Activated T-cell treated with anti-CD3 and anti-CD28 coated beads for 24 hours (primary cell): Measurements from ENCODE around the gene AARS2.
"Not testable (repeated sequence)": the region's sequence is repeated elsewhere in the genome, so short reads cannot be mapped to it uniquely, and the experiment has no call there.

Experiments used
- DNase-seq: peaks from one replicate; pipeline ENCODE4 v3.0.0-alpha.2; 2020; ENCODE audit warnings: low read depth

Gene AARS2

GRCh38 chr6:44329858-44330257 lies 16.7 kb upstream of the AARS2 start:
- DNase-seq = no peak

- not testable (repeated sequence) for DNase-seq
Measured at GRCh38 chr6:44328203-44328602, 15.1 kb upstream of the AARS2 start.

- no peak for DNase-seq
Measured at GRCh38 chr6:44327760-44328159, 14.6 kb upstream of the AARS2 start.

- no peak for DNase-seq
Measured at GRCh38 chr6:44327096-44327495, 13.9 kb upstream of the AARS2 start.

GRCh38 chr6:44321210-44321609 lies 8.1 kb upstream of the AARS2 start:
- DNase-seq = no peak

- not testable (repeated sequence) for DNase-seq
Measured at GRCh38 chr6:44317136-44317631, 4.0 kb upstream of the AARS2 start.

GRCh38 chr6:44316481-44316880 lies 3.3 kb upstream of the AARS2 start:
- no peak for DNase-seq

- no peak for DNase-seq
Measured at GRCh38 chr6:44315951-44316350, 2.8 kb upstream of the AARS2 start.

GRCh38 chr6:44315516-44315915 lies 2.4 kb upstream of the AARS2 start:
- DNase-seq = no peak

GRCh38 chr6:44314657-44315056 lies 1.5 kb upstream of the AARS2 start:
- DNase-seq = not testable (repeated sequence)

GRCh38 chr6:44311767-44312166 lies 1.4 kb downstream of the AARS2 start:
- DNase-seq = no peak

GRCh38 chr6:44311304-44311703 lies 1.8 kb downstream of the AARS2 start:
- DNase-seq = no peak

- DNase-seq = no peak
Measured at GRCh38 chr6:44310241-44310640, 2.9 kb downstream of the AARS2 start.

- no peak for DNase-seq
Measured at GRCh38 chr6:44309631-44310030, 3.5 kb downstream of the AARS2 start.

GRCh38 chr6:44309092-44309491 lies 4.1 kb downstream of the AARS2 start:
- DNase-seq = no peak

GRCh38 chr6:44307217-44307616 lies 5.9 kb downstream of the AARS2 start:
- DNase-seq = no peak

- DNase-seq = no peak
Measured at GRCh38 chr6:44306710-44307109, 6.4 kb downstream of the AARS2 start.

- no peak for DNase-seq
Measured at GRCh38 chr6:44305200-44305725, 7.9 kb downstream of the AARS2 start.

GRCh38 chr6:44304282-44305199 lies 8.6 kb downstream of the AARS2 start:
- DNase-seq = peak; percentile 19

- no peak for DNase-seq
Measured at GRCh38 chr6:44303842-44304241, 9.3 kb downstream of the AARS2 start.

GRCh38 chr6:44302856-44303255 lies 10.3 kb downstream of the AARS2 start:
- DNase-seq = no peak

GRCh38 chr6:44301782-44302564 lies 11.2 kb downstream of the AARS2 start:
- no peak for DNase-seq

- DNase-seq = no peak
Measured at GRCh38 chr6:44301106-44301505, 12.0 kb downstream of the AARS2 start.
